GM12878 (cell line): ENCODE results near the gene CACNA2D2. TPM values are rescaled to one million over a fixed set of nuclear protein-coding genes. Genes with fewer than 3 reads are reported as not detected.

Source experiments
- ATAC-seq: fragments of 200-7000 bp; cut with Tn5 transposase; 3 replicates; pipeline ENCODE4 v1.9.1; 2020; ENCODE audit warnings: mild to moderate bottlenecking, moderate library complexity
- BruUV-seq: library from RNA; stranded (reverse); fragments of 400-500 nt; replicated peaks from 2 replicates; lab custom pipeline; 2021; lab: Mats Ljungman, UMichigan
- CTCF ChIA-PET: fragments of 300-600 bp; sonication (Branson Sonifier 250); formaldehyde crosslinking; extraction: SDS; loops from one replicate; lab custom pipeline; 2021; ENCODE audit warnings: inconsistent platforms; lab: Yijun Ruan, JAX
- POLR2A ChIA-PET: fragments of 350-600 bp; formaldehyde crosslinking; extraction: SDS; loops from one replicate; lab custom pipeline; 2021; ENCODE audit warnings: inconsistent platforms; lab: Charles Lee
- RAD21 ChIA-PET: fragments of 300-600 bp; sonication (Branson Sonifier 250); formaldehyde crosslinking; loops from one replicate; lab custom pipeline; 2023; ENCODE audit warnings: antibody characterized with exemption; ENCODE audit not compliant: unreplicated experiment; lab: Charles Lee
- SMC1A ChIA-PET: fragments of 300-600 bp; sonication (Branson Sonifier 250); formaldehyde crosslinking; loops from one replicate; lab custom pipeline; 2023; ENCODE audit not compliant: unreplicated experiment, uncharacterized antibody; lab: Charles Lee
- DNase-seq: peaks from one replicate; pipeline ENCODE4 v3.0.0-alpha.2; 2011; ENCODE audit warnings: low read depth, low spot score
- FAIRE-seq: peaks from 3 replicates; lab custom pipeline; 2011; peaks lifted over from hg19 to GRCh38; lab: Jason Lieb, UNC
- H2AFZ ChIP-seq: 2 replicates; pipeline ENCODE4 v1.6.0; 2011; ENCODE audit warnings: low read depth, low read length, control low read depth; ENCODE audit not compliant: control insufficient read depth
- H3K27ac ChIP-seq: 2 replicates; pipeline ENCODE4 v1.5.1; 2011; ENCODE audit warnings: control low read depth; ENCODE audit not compliant: control insufficient read depth, insufficient read depth
- H3K27me3 ChIP-seq, 2 experiments: replicated peaks in 1 of 2; 2 replicates each; pipeline versions ENCODE4 v1.6.0 to v1.6.1; 2011; ENCODE audit warnings: low read length in 1 of 2; ENCODE audit not compliant: control insufficient read depth in 2 of 2, insufficient read depth in 2 of 2
- H3K36me3 ChIP-seq, 2 experiments: 2 replicates each; pipeline ENCODE4 v1.5.1; 2011; ENCODE audit warnings: low read length in 1 of 2; ENCODE audit not compliant: control insufficient read depth in 2 of 2, insufficient read depth in 2 of 2
- H3K4me1 ChIP-seq: 2 replicates; pipeline ENCODE4 v1.6.1; 2011; ENCODE audit warnings: mild to moderate bottlenecking, low read length, moderate library complexity, mixed read lengths; ENCODE audit not compliant: control insufficient read depth, insufficient read depth
- H3K4me2 ChIP-seq: 2 replicates; pipeline ENCODE4 v1.6.0; 2011; ENCODE audit warnings: control low read depth; ENCODE audit not compliant: control insufficient read depth, insufficient read depth
- H3K4me3 ChIP-seq: fragments of 200-600 bp; sonication (generic); 2 replicates; pipeline ENCODE4 v1.5.1; 2016
- H3K79me2 ChIP-seq: 2 replicates; pipeline ENCODE4 v1.6.0; 2011; ENCODE audit warnings: low read length; ENCODE audit not compliant: control insufficient read depth, insufficient read depth
- H3K9ac ChIP-seq: 2 replicates; pipeline ENCODE4 v1.8.0; 2011; ENCODE audit warnings: low read length, control low read depth, mixed read lengths; ENCODE audit not compliant: control insufficient read depth, insufficient read depth
- H3K9me3 ChIP-seq: replicated peaks from 3 replicates; pipeline ENCODE4 v1.5.1; 2011; ENCODE audit warnings: mild to moderate bottlenecking, low read length; ENCODE audit not compliant: control insufficient read depth, insufficient read depth
- H4K20me1 ChIP-seq: 2 replicates; pipeline ENCODE4 v1.6.0; 2011; ENCODE audit not compliant: control insufficient read depth, insufficient read depth
- ATF7 ChIP-seq: fragments of 450-650 bp; IDR thresholded peaks from 2 replicates; pipeline ENCODE4 v1.6.1; 2016; ENCODE audit warnings: low read depth, mild to moderate bottlenecking
- CBX3 ChIP-seq: fragments of 200-600 bp; sonication (generic); IDR thresholded peaks from 2 replicates; pipeline ENCODE4 v1.6.1; 2016; ENCODE audit warnings: low read depth, borderline replicate concordance
- CHD4 ChIP-seq: fragments of 200-600 bp; sonication (generic); IDR thresholded peaks from 2 replicates; pipeline ENCODE4 v1.6.1; 2016; ENCODE audit warnings: mild to moderate bottlenecking
- E4F1 ChIP-seq: fragments of 450-650 bp; IDR thresholded peaks from 2 replicates; pipeline ENCODE4 v1.6.1; 2018; ENCODE audit warnings: borderline replicate concordance, mild to moderate bottlenecking; ENCODE audit not compliant: partially characterized antibody
- JUND ChIP-seq: IDR thresholded peaks from 2 replicates; pipeline ENCODE4 v1.6.1; 2012; ENCODE audit warnings: low read depth, mild to moderate bottlenecking, low read length, improper control_type of control experiment, moderate library complexity
- KDM1A ChIP-seq: fragments of 200-600 bp; sonication (generic); IDR thresholded peaks from 2 replicates; pipeline ENCODE4 v1.6.1; 2016; ENCODE audit warnings: borderline replicate concordance
- MAX ChIP-seq: IDR thresholded peaks from 2 replicates; pipeline ENCODE4 v1.6.1; 2012; ENCODE audit warnings: low read depth, low read length, improper control_type of control experiment
- MEF2A ChIP-seq: IDR thresholded peaks from 2 replicates; pipeline ENCODE4 v1.6.1; 2011; ENCODE audit warnings: low read depth, mild to moderate bottlenecking, low read length, moderate library complexity; ENCODE audit not compliant: insufficient read depth
- MYC ChIP-seq: IDR thresholded peaks from 2 replicates; pipeline ENCODE4 v1.6.1; 2011; ENCODE audit warnings: mild to moderate bottlenecking, low read length, moderate library complexity, inconsistent platforms; ENCODE audit not compliant: insufficient read depth, insufficient replicate concordance, insufficient read length, severe bottlenecking
- NR2C2 ChIP-seq: IDR thresholded peaks from 2 replicates; pipeline ENCODE4 v1.6.1; 2011; ENCODE audit warnings: borderline replicate concordance, low read depth; ENCODE audit not compliant: control insufficient read depth, insufficient read length
- RB1 ChIP-seq: fragments of 450-650 bp; formaldehyde crosslinking; IDR thresholded peaks from 2 replicates; pipeline ENCODE4 v1.6.1; 2017; ENCODE audit warnings: mild to moderate bottlenecking, borderline replicate concordance
- SMAD1 ChIP-seq: fragments of 450-650 bp; IDR thresholded peaks from 2 replicates; pipeline ENCODE4 v1.6.1; 2018; ENCODE audit warnings: mild to moderate bottlenecking, low read depth; ENCODE audit not compliant: partially characterized antibody
- STAT3 ChIP-seq: IDR thresholded peaks from 2 replicates; pipeline ENCODE4 v1.6.1; 2011; ENCODE audit warnings: low read depth, low read length, improper control_type of control experiment
- ZNF207 ChIP-seq: fragments of 450-650 bp; IDR thresholded peaks from 2 replicates; pipeline ENCODE4 v1.6.1; 2014; ENCODE audit warnings: antibody characterized with exemption, mild to moderate bottlenecking, borderline replicate concordance
- ZSCAN29 ChIP-seq: fragments of 450-650 bp; IDR thresholded peaks from 2 replicates; pipeline ENCODE4 v1.6.1; 2017; ENCODE audit warnings: mild to moderate bottlenecking, moderate library complexity
- WGBS: methylation state at CpG from one replicate; pipeline ENCODE4 v1.1.6; 2016; ENCODE audit warnings: low lambda C conversion rate; ENCODE audit not compliant: insufficient replicate concordance, insufficient coverage; ENCODE audit errors: missing lambda C conversion rate; 5-methylcytosine and 5-hydroxymethylcytosine counted together
- in situ Hi-C: fragments of 300-500 bp; cut with MboI; formaldehyde crosslinking; loops from 9 replicates; pipeline ENCODE4 v1.14.3; 2018; ENCODE audit warnings: mixed read lengths
- intact Hi-C: fragments of 100-400 bp; cut with micrococcal nuclease; formaldehyde crosslinking; loops from one replicate; pipeline ENCODE4 v1.14.2; 2022; ENCODE audit not compliant: unreplicated experiment
- polyA plus RNA-seq, 11 experiments: library from polyadenylated mRNA; depleted of rRNA in 4 of 11; unstranded in 6 of 11; stranded (reverse) in 5 of 11; fragments of >200 nt; fragmentation: Nextera tagmentation in 4 of 11; fragmentation: Illumina TruSeq in 1 of 11; extraction: Ambion mirVana in 4 of 11; extraction: Trizol in 1 of 11; gene quantifications; 1 replicate in 1 of 11; 2 replicates in 10 of 11; pipeline versions ENCODE4 v1.2.1 to v1.2.3, GENCODE V29; 2011 to 2016; ENCODE audit warnings: inconsistent platforms in 2 of 11, missing spikeins in 2 of 11, low read depth in 1 of 11
- total RNA-seq, 4 experiments: library from RNA; depleted of rRNA in 3 of 4; stranded (reverse); fragments of >200 nt in 3 of 4; fragmentation: Illumina TruSeq in 1 of 4; extraction: Trizol in 1 of 4; gene quantifications; 2 replicates each; pipeline versions ENCODE4 v1.2.1 to v1.2.3, GENCODE V29; 2013 to 2021
- TF ChIP-seq, protein P1 (sequence below): fragments of 450-650 bp; IDR thresholded peaks from 2 replicates; pipeline ENCODE4 v1.6.1; 2017; ENCODE audit warnings: antibody characterized with exemption, mild to moderate bottlenecking, moderate library complexity
- TF ChIP-seq, protein P2 (sequence below), 3 experiments: IDR thresholded peaks in 2 of 3; conservative IDR thresholded peaks in 1 of 3; 2 replicates each; pipeline ENCODE4 v1.5.1; 2011; ENCODE audit warnings: low read depth in 3 of 3, low read length in 3 of 3, mild to moderate bottlenecking in 3 of 3, control low read depth in 2 of 3, moderate library complexity in 2 of 3, inconsistent platforms in 1 of 3, mixed read lengths in 1 of 3; ENCODE audit not compliant: control insufficient read depth in 2 of 3, insufficient read depth in 1 of 3; ENCODE audit errors: extremely low read depth in 1 of 3

The CACNA2D2 gene
- total and polyA plus RNA-seq, 10 of the 15 experiments (the other 5 are each of a cell fraction or from before 2014, with no cell fraction given): 0.03 to 0.07 TPM; not detected in 8

GRCh38 chr3:50364573-50365079 is 138.8 kb downstream of the CACNA2D2 start:
- SMC1A ChIA-PET: no interaction called here
- Histone ChIP-seq H3K27ac (no peak overlapping the region), H3K4me1 (peaks cover 10% of the 10 kb centered on the region; the same call in 1 of the 2 replicates), H3K4me2 (peak overlapping the region; percentile 100), H3K9ac (no peak overlapping the region), H3K79me2 (no peaks in the 10 kb centered on the region)
- TF ChIP-seq KDM1A (no peak), E4F1 (no peak), MAX (no peak), MYC (no peak), STAT3 (no peak), RB1 (no peak), ZNF207 (no peak), NR2C2 (no peak), ZSCAN29 (no peak), MEF2A (no peak), ATF7 (no peak), SMAD1 (no peak), JUND (no peak), CHD4 (no peak), CBX3 (no peak)
- TF ChIP-seq, protein P1, sequence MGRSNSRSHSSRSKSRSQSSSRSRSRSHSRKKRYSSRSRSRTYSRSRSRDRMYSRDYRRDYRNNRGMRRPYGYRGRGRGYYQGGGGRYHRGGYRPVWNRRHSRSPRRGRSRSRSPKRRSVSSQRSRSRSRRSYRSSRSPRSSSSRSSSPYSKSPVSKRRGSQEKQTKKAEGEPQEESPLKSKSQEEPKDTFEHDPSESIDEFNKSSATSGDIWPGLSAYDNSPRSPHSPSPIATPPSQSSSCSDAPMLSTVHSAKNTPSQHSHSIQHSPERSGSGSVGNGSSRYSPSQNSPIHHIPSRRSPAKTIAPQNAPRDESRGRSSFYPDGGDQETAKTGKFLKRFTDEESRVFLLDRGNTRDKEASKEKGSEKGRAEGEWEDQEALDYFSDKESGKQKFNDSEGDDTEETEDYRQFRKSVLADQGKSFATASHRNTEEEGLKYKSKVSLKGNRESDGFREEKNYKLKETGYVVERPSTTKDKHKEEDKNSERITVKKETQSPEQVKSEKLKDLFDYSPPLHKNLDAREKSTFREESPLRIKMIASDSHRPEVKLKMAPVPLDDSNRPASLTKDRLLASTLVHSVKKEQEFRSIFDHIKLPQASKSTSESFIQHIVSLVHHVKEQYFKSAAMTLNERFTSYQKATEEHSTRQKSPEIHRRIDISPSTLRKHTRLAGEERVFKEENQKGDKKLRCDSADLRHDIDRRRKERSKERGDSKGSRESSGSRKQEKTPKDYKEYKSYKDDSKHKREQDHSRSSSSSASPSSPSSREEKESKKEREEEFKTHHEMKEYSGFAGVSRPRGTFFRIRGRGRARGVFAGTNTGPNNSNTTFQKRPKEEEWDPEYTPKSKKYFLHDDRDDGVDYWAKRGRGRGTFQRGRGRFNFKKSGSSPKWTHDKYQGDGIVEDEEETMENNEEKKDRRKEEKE: no peak
- TF ChIP-seq, protein P2, sequence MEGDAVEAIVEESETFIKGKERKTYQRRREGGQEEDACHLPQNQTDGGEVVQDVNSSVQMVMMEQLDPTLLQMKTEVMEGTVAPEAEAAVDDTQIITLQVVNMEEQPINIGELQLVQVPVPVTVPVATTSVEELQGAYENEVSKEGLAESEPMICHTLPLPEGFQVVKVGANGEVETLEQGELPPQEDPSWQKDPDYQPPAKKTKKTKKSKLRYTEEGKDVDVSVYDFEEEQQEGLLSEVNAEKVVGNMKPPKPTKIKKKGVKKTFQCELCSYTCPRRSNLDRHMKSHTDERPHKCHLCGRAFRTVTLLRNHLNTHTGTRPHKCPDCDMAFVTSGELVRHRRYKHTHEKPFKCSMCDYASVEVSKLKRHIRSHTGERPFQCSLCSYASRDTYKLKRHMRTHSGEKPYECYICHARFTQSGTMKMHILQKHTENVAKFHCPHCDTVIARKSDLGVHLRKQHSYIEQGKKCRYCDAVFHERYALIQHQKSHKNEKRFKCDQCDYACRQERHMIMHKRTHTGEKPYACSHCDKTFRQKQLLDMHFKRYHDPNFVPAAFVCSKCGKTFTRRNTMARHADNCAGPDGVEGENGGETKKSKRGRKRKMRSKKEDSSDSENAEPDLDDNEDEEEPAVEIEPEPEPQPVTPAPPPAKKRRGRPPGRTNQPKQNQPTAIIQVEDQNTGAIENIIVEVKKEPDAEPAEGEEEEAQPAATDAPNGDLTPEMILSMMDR (IDR thresholded peaks at IDR 0.05 in 2 of 3, conservative IDR thresholded peaks at IDR 0.05 in 1 of 3; ENCODE audit: control insufficient read depth in 2 of 3, extremely low read depth in 1 of 3, insufficient read depth in 1 of 3, low read depth in 3 of 3, low read length in 3 of 3): no peak
- TF ChIP-seq, all 136 proteins: peak for 0
- Histone ChIP-seq H2AFZ (peak overlapping the region; percentile 55), H3K36me3 (no peaks in the 10 kb centered on the region), H4K20me1 (no peaks in the 10 kb centered on the region), H3K27me3 (no peaks in the 10 kb centered on the region; a peak in 1 of 4 replicates), H3K9me3 (no peaks in the 10 kb centered on the region), H3K4me3 (peak overlapping the region; percentile 70)
- 38% methylated on average over 28 of the region's 48 CpGs for WGBS
- RAD21 ChIA-PET: no interaction called here
- CTCF ChIA-PET: interaction anchor here (1.4 kb wide), 1 partner anchor 14 kb away, joined by 4 read pairs; the partner anchor contains the start of genes CYB561D2 and NPRL2
- intact Hi-C loops: no loop called here
- BruUV-seq: no TSS peak
- POLR2A ChIA-PET: interaction anchor here (0.6 to 1.1 kb wide), 3 partner anchors 14 to 412 kb away, joined by 3 to 8 read pairs (median 3); partner anchors contain the start of genes CYB561D2 and NPRL2
- ATAC-seq: peak; percentile 30
- no peak for DNase-seq
- FAIRE-seq: no peak
- in situ Hi-C loops: no loop called here
